HFFc6 (cell line): Measurements from ENCODE around the gene CHN1. TPM values are rescaled to one million over a fixed set of nuclear protein-coding genes. Genes with fewer than 3 reads are reported as not detected.

ENCODE experiments used
- DNase-seq: peaks from one replicate; pipeline ENCODE4 v3.0.0-alpha.2; 2018
- H3K27ac Mint-ChIP-seq: 2 replicates; pipeline ENCODE4 v1.8.0; 2020; ENCODE audit warnings: mild to moderate bottlenecking, mixed read lengths
- H3K27me3 Mint-ChIP-seq: 2 replicates; pipeline ENCODE4 v1.8.0; 2021; ENCODE audit warnings: mild to moderate bottlenecking, moderate library complexity, mixed read lengths; ENCODE audit not compliant: insufficient read depth
- H3K36me3 Mint-ChIP-seq: 2 replicates; pipeline ENCODE4 v1.8.0; 2021; ENCODE audit warnings: low read depth, mixed read lengths
- H3K4me1 Mint-ChIP-seq: 2 replicates; pipeline ENCODE4 v1.8.0; 2020; ENCODE audit warnings: low read depth, mixed read lengths
- H3K4me3 Mint-ChIP-seq: 2 replicates; pipeline ENCODE4 v1.8.0; 2020; ENCODE audit warnings: mild to moderate bottlenecking, moderate library complexity, mixed read lengths
- H3K9me3 Mint-ChIP-seq: 2 replicates; pipeline ENCODE4 v1.8.0; 2020; ENCODE audit warnings: mild to moderate bottlenecking, mixed read lengths
- total RNA-seq, 6 experiments: library from RNA; stranded (reverse); fragmentation: NEBNext Ultra II Directional; extraction: Animal tissue kit (Norgen Biotek cat#: 25700); gene quantifications; 2 replicates in 1 of 6; 3 replicates in 5 of 6; pipeline ENCODE4 v1.2.3, GENCODE V29; 2021
- TF ChIP-seq, protein P1 (sequence below): fragments of 200-600 bp; sonication (generic); IDR thresholded peaks from 2 replicates; pipeline ENCODE4 v1.5.0; 2021; ENCODE audit warnings: antibody characterized with exemption, mild to moderate bottlenecking

Gene CHN1
- total RNA-seq, 6 experiments from 2014 or later, result 85.5 to 104 (median 97.2) TPM

DNA sequence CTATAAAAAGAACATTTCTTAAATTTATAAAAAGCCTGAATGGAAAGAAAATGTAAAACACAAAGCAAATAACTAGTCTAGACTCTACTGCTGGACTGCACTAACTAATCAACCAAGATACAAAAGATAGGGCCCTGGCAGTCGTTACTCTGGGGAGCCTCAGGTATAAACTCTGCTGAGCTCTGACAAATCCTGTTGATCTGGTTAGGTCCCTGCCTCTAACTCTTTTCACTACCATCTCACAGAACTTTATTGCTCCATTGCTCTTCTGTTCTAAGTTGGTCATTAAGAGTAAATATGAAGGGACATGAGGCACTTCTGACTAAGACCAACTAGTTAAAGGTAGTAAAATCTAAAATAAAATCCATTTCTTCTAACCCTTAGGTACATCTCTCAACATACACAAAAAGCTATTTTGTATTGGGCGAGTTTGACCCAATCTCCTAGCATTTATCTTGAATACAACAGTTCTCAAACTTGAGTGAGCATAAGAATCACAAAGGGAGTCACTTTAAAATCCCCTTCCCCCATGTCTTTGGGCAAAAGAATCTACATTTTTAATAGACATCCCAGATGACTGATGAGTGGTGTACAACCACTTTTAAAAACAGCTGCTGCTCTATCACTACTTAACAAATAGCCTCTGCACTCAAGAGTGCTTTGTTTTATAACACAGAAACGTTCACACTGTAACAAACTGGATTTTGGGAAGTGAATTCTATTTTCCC lies 2.5 kb downstream of the CHN1 start:
- DNase-seq, result no peak
- Mint-ChIP-seq H3K9me3 (no peaks in the 10 kb centered on the region), H3K36me3 (no peaks in the 10 kb centered on the region), H3K27me3 (no peaks in the 10 kb centered on the region; the same call in none of the 2 replicates), H3K27ac (no peak overlapping the region), H3K4me3 (no peak overlapping the region), H3K4me1 (peaks cover 23% of the 10 kb centered on the region)
- TF ChIP-seq, protein P1, sequence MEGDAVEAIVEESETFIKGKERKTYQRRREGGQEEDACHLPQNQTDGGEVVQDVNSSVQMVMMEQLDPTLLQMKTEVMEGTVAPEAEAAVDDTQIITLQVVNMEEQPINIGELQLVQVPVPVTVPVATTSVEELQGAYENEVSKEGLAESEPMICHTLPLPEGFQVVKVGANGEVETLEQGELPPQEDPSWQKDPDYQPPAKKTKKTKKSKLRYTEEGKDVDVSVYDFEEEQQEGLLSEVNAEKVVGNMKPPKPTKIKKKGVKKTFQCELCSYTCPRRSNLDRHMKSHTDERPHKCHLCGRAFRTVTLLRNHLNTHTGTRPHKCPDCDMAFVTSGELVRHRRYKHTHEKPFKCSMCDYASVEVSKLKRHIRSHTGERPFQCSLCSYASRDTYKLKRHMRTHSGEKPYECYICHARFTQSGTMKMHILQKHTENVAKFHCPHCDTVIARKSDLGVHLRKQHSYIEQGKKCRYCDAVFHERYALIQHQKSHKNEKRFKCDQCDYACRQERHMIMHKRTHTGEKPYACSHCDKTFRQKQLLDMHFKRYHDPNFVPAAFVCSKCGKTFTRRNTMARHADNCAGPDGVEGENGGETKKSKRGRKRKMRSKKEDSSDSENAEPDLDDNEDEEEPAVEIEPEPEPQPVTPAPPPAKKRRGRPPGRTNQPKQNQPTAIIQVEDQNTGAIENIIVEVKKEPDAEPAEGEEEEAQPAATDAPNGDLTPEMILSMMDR, result no peak

DNA sequence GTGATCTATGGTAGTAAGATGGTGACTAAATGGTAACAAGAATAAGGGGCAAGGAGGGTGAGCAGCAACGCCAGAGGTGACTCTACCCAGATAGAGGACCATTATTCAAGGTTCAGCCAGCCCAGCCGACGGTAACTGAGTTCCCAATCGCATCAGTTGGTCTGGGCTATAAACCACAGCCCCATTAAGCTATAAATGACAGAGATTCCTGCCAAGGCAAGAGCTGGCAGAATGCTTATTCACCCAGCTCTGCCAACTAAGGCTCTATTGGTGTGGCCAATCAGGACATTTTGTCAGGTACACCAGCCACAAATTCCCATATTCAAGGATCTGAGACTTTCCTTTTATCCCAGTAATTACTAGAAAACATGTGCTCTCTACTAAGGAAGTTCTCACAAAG lies 3.6 kb downstream of the CHN1 start:
- H3K36me3 Mint-ChIP-seq, result no peaks in the 10 kb centered on the region
- H3K9me3 Mint-ChIP-seq, result no peaks in the 10 kb centered on the region
- H3K27ac Mint-ChIP-seq, result no peak overlapping the region
- H3K4me3 Mint-ChIP-seq, result no peak overlapping the region
- H3K4me1 Mint-ChIP-seq, result peaks cover 28% of the 10 kb centered on the region
- no peak for DNase-seq
- TF ChIP-seq, protein P1, result no peak
- H3K27me3 Mint-ChIP-seq, result no peaks in the 10 kb centered on the region; the same call in none of the 2 replicates

DNA sequence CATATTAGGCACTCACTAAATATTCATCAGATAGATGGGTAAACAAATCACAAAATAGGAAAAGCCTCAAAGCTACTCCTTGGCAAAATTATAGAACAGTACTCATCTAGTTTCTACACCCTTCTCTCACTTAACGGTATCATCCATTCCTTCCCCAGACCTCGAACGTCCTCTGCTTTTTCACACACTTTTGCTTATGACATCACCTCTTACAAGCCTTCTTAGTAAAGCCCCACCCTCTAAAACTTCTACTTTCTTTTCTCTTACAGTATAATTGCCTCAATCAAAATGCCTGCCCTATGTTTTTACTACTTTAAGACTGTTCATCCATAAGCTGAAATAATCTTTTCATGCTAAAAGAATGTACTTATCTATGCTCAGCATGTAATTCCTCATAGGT lies 8.1 kb downstream of the CHN1 start:
- no peak overlapping the region for H3K4me3 Mint-ChIP-seq
- no peak overlapping the region for H3K27ac Mint-ChIP-seq
- DNase-seq, result no peak
- no peaks in the 10 kb centered on the region for H3K36me3 Mint-ChIP-seq
- H3K9me3 Mint-ChIP-seq, result no peaks in the 10 kb centered on the region
- H3K27me3 Mint-ChIP-seq, result no peaks in the 10 kb centered on the region; the same call in none of the 2 replicates
- peaks cover 14% of the 10 kb centered on the region for H3K4me1 Mint-ChIP-seq
- TF ChIP-seq, protein P1, result no peak

DNA sequence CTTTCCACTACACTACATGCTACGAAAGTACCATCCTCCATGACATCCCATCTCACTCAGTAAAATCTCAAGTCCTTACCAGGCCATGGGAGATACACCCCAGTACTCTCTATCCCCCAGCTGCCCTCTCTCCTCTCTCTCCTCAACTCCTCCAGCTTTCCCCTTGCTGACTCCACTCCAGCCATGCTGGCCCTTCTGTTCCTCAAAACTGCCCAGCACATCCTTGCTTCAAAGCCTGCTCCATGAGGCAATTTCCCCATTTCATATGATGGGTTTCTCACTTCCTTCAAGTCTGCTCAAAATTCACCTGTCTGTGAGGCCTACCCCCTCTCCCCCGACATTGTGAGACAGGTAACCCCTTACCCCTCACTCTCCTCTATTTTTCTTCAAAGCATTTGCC lies 8.6 kb downstream of the CHN1 start:
- Mint-ChIP-seq H3K36me3 (no peaks in the 10 kb centered on the region), H3K4me3 (no peak overlapping the region), H3K27me3 (no peaks in the 10 kb centered on the region; the same call in none of the 2 replicates), H3K27ac (no peak overlapping the region), H3K9me3 (no peaks in the 10 kb centered on the region), H3K4me1 (peaks cover 14% of the 10 kb centered on the region)
- no peak for DNase-seq
- TF ChIP-seq, protein P1, result no peak

DNA sequence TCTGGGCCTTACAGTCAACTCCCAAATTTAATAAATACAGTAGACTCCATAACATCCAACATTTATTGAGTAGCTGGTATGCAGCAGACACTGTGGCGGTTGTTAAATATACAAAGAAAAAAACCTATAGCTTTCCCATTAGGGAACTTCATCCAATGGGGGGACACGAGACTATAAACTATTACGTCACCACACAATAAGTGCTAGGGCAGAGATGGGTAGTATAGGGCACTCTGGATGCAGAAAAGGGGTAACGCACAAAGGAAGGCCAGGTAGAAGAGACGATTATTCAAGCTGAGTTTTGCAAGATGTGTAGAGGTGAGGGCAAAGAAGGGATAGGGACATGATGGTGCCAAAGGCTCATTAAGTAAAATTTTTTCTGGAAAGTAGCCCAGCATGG lies 10.8 kb downstream of the CHN1 start:
- Mint-ChIP-seq H3K36me3 (no peaks in the 10 kb centered on the region), H3K27ac (no peak overlapping the region), H3K9me3 (no peaks in the 10 kb centered on the region), H3K27me3 (no peaks in the 10 kb centered on the region; the same call in none of the 2 replicates), H3K4me1 (peaks cover 19% of the 10 kb centered on the region), H3K4me3 (no peak overlapping the region)
- DNase-seq, result no peak
- TF ChIP-seq, protein P1, result no peak
